Tibial nerve (tissue), 3 donors: ENCODE data around the gene STX8.

ENCODE experiments used
- POLR2A ChIP-seq, 2 donors: fragments of 450-650 bp; IDR thresholded peaks; one replicate each; pipeline ENCODE4 v1.6.1; 2017; ENCODE audit warnings: antibody characterized with exemption in 2 of 2, mild to moderate bottlenecking in 2 of 2, moderate library complexity in 2 of 2
- TF ChIP-seq, protein P1 (sequence below), 5 experiments: fragments of 200-600 bp in 3 of 5; fragments of 450-650 bp in 2 of 5; sonication (generic) in 3 of 5; IDR thresholded peaks; one replicate each; pipeline ENCODE4 v1.5.1; 2016 to 2019; ENCODE audit warnings: antibody characterized with exemption in 5 of 5, mild to moderate bottlenecking in 3 of 5, moderate library complexity in 2 of 5

DNA sequence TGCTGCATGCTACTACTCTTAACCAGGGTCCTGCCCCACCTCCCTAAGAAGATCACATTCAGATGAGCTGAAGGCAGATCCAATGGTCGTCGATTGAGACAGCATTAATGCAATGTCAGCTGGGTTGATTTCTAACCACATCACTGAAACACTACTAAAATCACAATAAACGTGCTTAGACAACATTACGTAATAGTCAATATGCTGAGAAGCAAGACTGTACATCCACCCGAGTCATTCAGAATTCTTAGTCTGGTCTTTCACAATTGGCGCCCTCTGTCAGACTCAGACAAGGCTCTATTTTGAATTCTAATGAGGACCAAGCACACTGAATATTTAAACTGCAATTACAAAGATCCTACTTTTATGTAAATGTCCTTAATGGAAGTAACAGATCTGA is 205.2 kb downstream of the STX8 start:
- TF ChIP-seq, protein P1, sequence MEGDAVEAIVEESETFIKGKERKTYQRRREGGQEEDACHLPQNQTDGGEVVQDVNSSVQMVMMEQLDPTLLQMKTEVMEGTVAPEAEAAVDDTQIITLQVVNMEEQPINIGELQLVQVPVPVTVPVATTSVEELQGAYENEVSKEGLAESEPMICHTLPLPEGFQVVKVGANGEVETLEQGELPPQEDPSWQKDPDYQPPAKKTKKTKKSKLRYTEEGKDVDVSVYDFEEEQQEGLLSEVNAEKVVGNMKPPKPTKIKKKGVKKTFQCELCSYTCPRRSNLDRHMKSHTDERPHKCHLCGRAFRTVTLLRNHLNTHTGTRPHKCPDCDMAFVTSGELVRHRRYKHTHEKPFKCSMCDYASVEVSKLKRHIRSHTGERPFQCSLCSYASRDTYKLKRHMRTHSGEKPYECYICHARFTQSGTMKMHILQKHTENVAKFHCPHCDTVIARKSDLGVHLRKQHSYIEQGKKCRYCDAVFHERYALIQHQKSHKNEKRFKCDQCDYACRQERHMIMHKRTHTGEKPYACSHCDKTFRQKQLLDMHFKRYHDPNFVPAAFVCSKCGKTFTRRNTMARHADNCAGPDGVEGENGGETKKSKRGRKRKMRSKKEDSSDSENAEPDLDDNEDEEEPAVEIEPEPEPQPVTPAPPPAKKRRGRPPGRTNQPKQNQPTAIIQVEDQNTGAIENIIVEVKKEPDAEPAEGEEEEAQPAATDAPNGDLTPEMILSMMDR (IDR thresholded peaks at IDR 0.05), result no peak
- no peak for TF ChIP-seq POLR2A (IDR thresholded peaks at IDR 0.05)
